HepG2 (cell line): ENCODE measurements around the gene NSD2. TPM values are rescaled to one million over a fixed set of nuclear protein-coding genes. Genes with fewer than 3 reads are reported as not detected.

ENCODE experiments used
- ASH2L ChIP-seq: fragments of 300-600, 200-600 bp; sonication (generic); IDR thresholded peaks from 2 replicates; pipeline ENCODE4 v1.7.0; 2017; ENCODE audit warnings: low read depth, mild to moderate bottlenecking, moderate library complexity, mixed read lengths, low read length; ENCODE audit not compliant: insufficient read length
- CHD4 ChIP-seq: fragments of 200-600 bp; sonication (generic); IDR thresholded peaks from 2 replicates; pipeline ENCODE4 v1.7.0; 2017; ENCODE audit warnings: mild to moderate bottlenecking, low read length, borderline replicate concordance
- MATR3 ChIP-seq: sonication (generic); formaldehyde crosslinking; IDR thresholded peaks from 2 replicates; pipeline ENCODE4 v1.4.0; 2020; ENCODE audit warnings: missing genetic modification reagents
- MEIS1 ChIP-seq: sonication (generic); formaldehyde crosslinking; IDR thresholded peaks from 2 replicates; pipeline ENCODE4 v1.9.0; 2021; ENCODE audit warnings: mild to moderate bottlenecking, missing genetic modification reagents, moderate library complexity, borderline replicate concordance
- MTF2 ChIP-seq: sonication (generic); formaldehyde crosslinking; IDR thresholded peaks from 2 replicates; pipeline ENCODE4 v1.5.0; 2020; ENCODE audit warnings: missing genetic modification reagents, borderline replicate concordance
- PHF8 ChIP-seq: sonication (generic); formaldehyde crosslinking; IDR thresholded peaks from 2 replicates; pipeline ENCODE4 v1.5.0; 2020; ENCODE audit warnings: missing genetic modification reagents
- SALL2 ChIP-seq: sonication (generic); formaldehyde crosslinking; IDR thresholded peaks from 2 replicates; pipeline ENCODE4 v1.8.1; 2023; ENCODE audit warnings: mild to moderate bottlenecking, missing genetic modification reagents, inconsistent platforms
- SMYD3 ChIP-seq: sonication (generic); formaldehyde crosslinking; IDR thresholded peaks from 2 replicates; pipeline ENCODE4 v1.8.1; 2023; ENCODE audit warnings: mild to moderate bottlenecking, missing genetic modification reagents
- YY1 ChIP-seq: IDR thresholded peaks from 2 replicates; pipeline ENCODE4 v1.6.1; 2011; ENCODE audit warnings: low read length, low read depth, moderate library complexity, mild to moderate bottlenecking; ENCODE audit not compliant: insufficient read depth, insufficient replicate concordance
- ZBTB39 ChIP-seq: sonication (generic); formaldehyde crosslinking; IDR thresholded peaks from 2 replicates; pipeline ENCODE4 v1.5.0; 2020; ENCODE audit warnings: missing genetic modification reagents
- ZBTB7A ChIP-seq: sonication (generic); formaldehyde crosslinking; IDR thresholded peaks from 2 replicates; pipeline ENCODE4 v1.8.0; 2022; ENCODE audit warnings: mild to moderate bottlenecking, missing genetic modification reagents
- ZNF501 ChIP-seq: sonication (generic); formaldehyde crosslinking; IDR thresholded peaks from 2 replicates; pipeline ENCODE4 v1.5.1; 2020; ENCODE audit warnings: mild to moderate bottlenecking, moderate library complexity, missing genetic modification reagents
- ZNF607 ChIP-seq: sonication (generic); formaldehyde crosslinking; IDR thresholded peaks from 2 replicates; pipeline ENCODE4 v1.5.1; 2020; ENCODE audit warnings: missing genetic modification reagents, mild to moderate bottlenecking, borderline replicate concordance
- ZNF703 ChIP-seq: sonication (generic); formaldehyde crosslinking; IDR thresholded peaks from 2 replicates; pipeline ENCODE4 v1.5.1; 2020; ENCODE audit warnings: missing genetic modification reagents, mild to moderate bottlenecking, moderate library complexity, borderline replicate concordance
- ZNF709 ChIP-seq: sonication (generic); formaldehyde crosslinking; IDR thresholded peaks from 2 replicates; pipeline ENCODE4 v1.5.0; 2020; ENCODE audit warnings: mild to moderate bottlenecking, missing genetic modification reagents
- ZNF749 ChIP-seq: sonication (generic); formaldehyde crosslinking; IDR thresholded peaks from 2 replicates; pipeline ENCODE4 v1.8.0; 2022; ENCODE audit warnings: mild to moderate bottlenecking, missing genetic modification reagents, moderate library complexity, borderline replicate concordance
- ZNF841 ChIP-seq: sonication (generic); formaldehyde crosslinking; IDR thresholded peaks from 2 replicates; pipeline ENCODE4 v1.8.1; 2023; ENCODE audit warnings: missing genetic modification reagents, borderline replicate concordance
- polyA plus RNA-seq, 8 experiments: library from polyadenylated mRNA; depleted of rRNA in 3 of 8; stranded (reverse) in 7 of 8; unstranded in 1 of 8; fragments of >200 nt; fragmentation: Illumina TruSeq in 4 of 8; extraction: Trizol in 4 of 8; gene quantifications; 2 replicates each; pipeline versions ENCODE4 v1.2.1 to v1.2.3, GENCODE V29; 2011 to 2016; ENCODE audit warnings: low read depth in 4 of 8, missing spikeins in 1 of 8, mixed read lengths in 1 of 8; ENCODE audit not compliant: insufficient read depth in 1 of 8
- total RNA-seq, 5 experiments: library from RNA; depleted of rRNA; stranded (reverse); fragments of >200 nt; fragmentation: Illumina TruSeq; extraction: Trizol; gene quantifications; 2 replicates each; pipeline ENCODE4 v1.2.3, GENCODE V29; 2016; ENCODE audit warnings: low read depth in 1 of 5
- TF ChIP-seq, protein P1 (sequence below): sonication (generic); formaldehyde crosslinking; IDR thresholded peaks from 2 replicates; pipeline ENCODE4 v1.5.1; 2020; ENCODE audit warnings: missing genetic modification reagents, mild to moderate bottlenecking, borderline replicate concordance
- TF ChIP-seq, protein P2 (sequence below): sonication (generic); formaldehyde crosslinking; IDR thresholded peaks from 2 replicates; pipeline ENCODE4 v1.4.0; 2020; ENCODE audit warnings: missing genetic modification reagents, borderline replicate concordance

The NSD2 gene
- total and polyA plus RNA-seq, 2 of the 13 experiments (the other 11 are each of a cell fraction or from before 2014, with no cell fraction given), result 22.0 to 65.9 TPM

GRCh38 chr4:1855333-1856070 lies 15.7 kb upstream of the NSD2 start (continued):
- TF ChIP-seq SALL2 (CRISPR knock-in tag), result 0 out of 2 replicates have a peak, but pooled peaks have one; percentile 27
- TF ChIP-seq ZNF501 (CRISPR knock-in tag), result peak; percentile 27; the same call in 1 of the 2 replicates
- TF ChIP-seq ZNF709 (CRISPR knock-in tag), result 0 out of 2 replicates have a peak, but pooled peaks have one; percentile 7
- TF ChIP-seq CHD4, result no peak
- TF ChIP-seq YY1, result peak; percentile 68
- 0 out of 2 replicates have a peak, but pooled peaks have one; percentile 47 for TF ChIP-seq ZNF841
- TF ChIP-seq, protein P1, sequence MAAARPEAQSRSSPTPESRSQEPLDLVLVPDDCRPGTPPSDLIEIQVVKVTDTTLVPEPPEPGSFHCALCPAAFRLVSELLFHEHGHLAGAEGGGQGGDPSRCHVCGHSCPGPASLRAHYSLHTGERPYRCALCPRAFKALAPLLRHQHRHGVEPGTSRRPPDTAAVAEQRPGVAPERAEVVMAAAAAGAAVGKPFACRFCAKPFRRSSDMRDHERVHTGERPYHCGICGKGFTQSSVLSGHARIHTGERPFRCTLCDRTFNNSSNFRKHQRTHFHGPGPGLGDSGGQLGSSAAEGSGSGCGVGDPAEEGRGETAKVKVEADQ (CRISPR knock-in tag), result peak; percentile 23; the same call in 1 of the 2 replicates
- TF ChIP-seq MATR3, result no peak
- peak; percentile 26; the same call in 1 of the 2 replicates for TF ChIP-seq PHF8
- TF ChIP-seq ASH2L, result peak; percentile 49
- TF ChIP-seq ZNF749 (CRISPR knock-in tag), result no peak
- TF ChIP-seq ZBTB7A (CRISPR knock-in tag), result 0 out of 2 replicates have a peak, but pooled peaks have one; percentile 50
- TF ChIP-seq ZNF703 (CRISPR knock-in tag), result 0 out of 2 replicates have a peak, but pooled peaks have one; percentile 11
- TF ChIP-seq ZNF607, result no peak
- TF ChIP-seq MEIS1, result peak; percentile 7; the same call in 1 of the 2 replicates
- no peak for TF ChIP-seq SMYD3 (CRISPR knock-in tag)
- TF ChIP-seq, protein P2, sequence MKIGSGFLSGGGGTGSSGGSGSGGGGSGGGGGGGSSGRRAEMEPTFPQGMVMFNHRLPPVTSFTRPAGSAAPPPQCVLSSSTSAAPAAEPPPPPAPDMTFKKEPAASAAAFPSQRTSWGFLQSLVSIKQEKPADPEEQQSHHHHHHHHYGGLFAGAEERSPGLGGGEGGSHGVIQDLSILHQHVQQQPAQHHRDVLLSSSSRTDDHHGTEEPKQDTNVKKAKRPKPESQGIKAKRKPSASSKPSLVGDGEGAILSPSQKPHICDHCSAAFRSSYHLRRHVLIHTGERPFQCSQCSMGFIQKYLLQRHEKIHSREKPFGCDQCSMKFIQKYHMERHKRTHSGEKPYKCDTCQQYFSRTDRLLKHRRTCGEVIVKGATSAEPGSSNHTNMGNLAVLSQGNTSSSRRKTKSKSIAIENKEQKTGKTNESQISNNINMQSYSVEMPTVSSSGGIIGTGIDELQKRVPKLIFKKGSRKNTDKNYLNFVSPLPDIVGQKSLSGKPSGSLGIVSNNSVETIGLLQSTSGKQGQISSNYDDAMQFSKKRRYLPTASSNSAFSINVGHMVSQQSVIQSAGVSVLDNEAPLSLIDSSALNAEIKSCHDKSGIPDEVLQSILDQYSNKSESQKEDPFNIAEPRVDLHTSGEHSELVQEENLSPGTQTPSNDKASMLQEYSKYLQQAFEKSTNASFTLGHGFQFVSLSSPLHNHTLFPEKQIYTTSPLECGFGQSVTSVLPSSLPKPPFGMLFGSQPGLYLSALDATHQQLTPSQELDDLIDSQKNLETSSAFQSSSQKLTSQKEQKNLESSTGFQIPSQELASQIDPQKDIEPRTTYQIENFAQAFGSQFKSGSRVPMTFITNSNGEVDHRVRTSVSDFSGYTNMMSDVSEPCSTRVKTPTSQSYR (CRISPR knock-in tag), result no peak
- TF ChIP-seq MTF2 (CRISPR knock-in tag), result peak; percentile 35; the same call in 1 of the 2 replicates
- TF ChIP-seq ZBTB39 (CRISPR knock-in tag), result no peak
